HFFc6 (cell line): ENCODE data around the gene RBM20. TPM values are rescaled to one million over a fixed set of nuclear protein-coding genes. Genes with fewer than 3 reads are reported as not detected.
A peak's percentile ranks its signal among the peaks of the same experiment; 100 is the strongest.

ENCODE experiments used
- DNase-seq: peaks from one replicate; pipeline ENCODE4 v3.0.0-alpha.2; 2018
- H3K27ac Mint-ChIP-seq: 2 replicates; pipeline ENCODE4 v1.8.0; 2020; ENCODE audit warnings: mild to moderate bottlenecking, mixed read lengths
- H3K27me3 Mint-ChIP-seq: 2 replicates; pipeline ENCODE4 v1.8.0; 2021; ENCODE audit warnings: mild to moderate bottlenecking, moderate library complexity, mixed read lengths; ENCODE audit not compliant: insufficient read depth
- H3K36me3 Mint-ChIP-seq: 2 replicates; pipeline ENCODE4 v1.8.0; 2021; ENCODE audit warnings: low read depth, mixed read lengths
- H3K4me1 Mint-ChIP-seq: 2 replicates; pipeline ENCODE4 v1.8.0; 2020; ENCODE audit warnings: low read depth, mixed read lengths
- H3K4me3 Mint-ChIP-seq: 2 replicates; pipeline ENCODE4 v1.8.0; 2020; ENCODE audit warnings: mild to moderate bottlenecking, moderate library complexity, mixed read lengths
- H3K9me3 Mint-ChIP-seq: 2 replicates; pipeline ENCODE4 v1.8.0; 2020; ENCODE audit warnings: mild to moderate bottlenecking, mixed read lengths
- total RNA-seq, 6 experiments: library from RNA; stranded (reverse); fragmentation: NEBNext Ultra II Directional; extraction: Animal tissue kit (Norgen Biotek cat#: 25700); gene quantifications; 2 replicates in 1 of 6; 3 replicates in 5 of 6; pipeline ENCODE4 v1.2.3, GENCODE V29; 2021
- TF ChIP-seq, protein P1 (sequence below): fragments of 200-600 bp; sonication (generic); IDR thresholded peaks from 2 replicates; pipeline ENCODE4 v1.5.0; 2021; ENCODE audit warnings: antibody characterized with exemption, mild to moderate bottlenecking

The RBM20 gene
- total RNA-seq, 6 experiments from 2014 or later: not detected

DNA sequence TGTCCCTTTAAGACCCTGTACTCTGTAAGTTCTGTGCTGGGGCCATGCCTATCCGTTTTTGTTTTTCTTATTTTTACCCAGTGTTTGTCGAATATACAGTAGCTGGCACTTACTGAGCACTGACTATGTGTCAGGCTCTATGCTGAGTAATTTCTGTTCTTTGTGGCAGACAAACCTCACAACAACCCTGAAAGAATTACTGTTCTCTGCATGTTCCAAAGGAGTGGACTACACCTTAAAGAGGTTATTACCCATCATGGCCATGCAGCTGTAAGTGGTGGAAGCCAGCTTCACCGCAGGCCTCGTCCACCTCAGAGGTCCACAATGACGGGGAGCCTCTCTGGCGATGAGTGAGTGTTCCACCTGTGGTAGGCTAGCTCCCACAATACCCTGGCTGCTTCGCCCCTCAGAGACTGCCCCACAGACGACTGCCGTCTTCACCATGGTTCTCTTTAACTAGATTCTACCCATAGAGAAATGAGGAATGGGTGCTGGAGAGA lies 30.1 kb upstream of the RBM20 start:
- H3K4me3 Mint-ChIP-seq: no peak overlapping the region
- no peaks in the 10 kb centered on the region for H3K36me3 Mint-ChIP-seq
- H3K9me3 Mint-ChIP-seq: no peaks in the 10 kb centered on the region
- no peak for DNase-seq
- H3K27ac Mint-ChIP-seq: no peak overlapping the region
- TF ChIP-seq, protein P1, sequence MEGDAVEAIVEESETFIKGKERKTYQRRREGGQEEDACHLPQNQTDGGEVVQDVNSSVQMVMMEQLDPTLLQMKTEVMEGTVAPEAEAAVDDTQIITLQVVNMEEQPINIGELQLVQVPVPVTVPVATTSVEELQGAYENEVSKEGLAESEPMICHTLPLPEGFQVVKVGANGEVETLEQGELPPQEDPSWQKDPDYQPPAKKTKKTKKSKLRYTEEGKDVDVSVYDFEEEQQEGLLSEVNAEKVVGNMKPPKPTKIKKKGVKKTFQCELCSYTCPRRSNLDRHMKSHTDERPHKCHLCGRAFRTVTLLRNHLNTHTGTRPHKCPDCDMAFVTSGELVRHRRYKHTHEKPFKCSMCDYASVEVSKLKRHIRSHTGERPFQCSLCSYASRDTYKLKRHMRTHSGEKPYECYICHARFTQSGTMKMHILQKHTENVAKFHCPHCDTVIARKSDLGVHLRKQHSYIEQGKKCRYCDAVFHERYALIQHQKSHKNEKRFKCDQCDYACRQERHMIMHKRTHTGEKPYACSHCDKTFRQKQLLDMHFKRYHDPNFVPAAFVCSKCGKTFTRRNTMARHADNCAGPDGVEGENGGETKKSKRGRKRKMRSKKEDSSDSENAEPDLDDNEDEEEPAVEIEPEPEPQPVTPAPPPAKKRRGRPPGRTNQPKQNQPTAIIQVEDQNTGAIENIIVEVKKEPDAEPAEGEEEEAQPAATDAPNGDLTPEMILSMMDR: no peak
- H3K27me3 Mint-ChIP-seq: peaks cover 10% of the 10 kb centered on the region
- H3K4me1 Mint-ChIP-seq: peaks cover 15% of the 10 kb centered on the region

GRCh38 chr10:110615057-110615747 lies 28.9 kb upstream of the RBM20 start:
- Mint-ChIP-seq H3K4me3 (no peak overlapping the region), H3K36me3 (no peaks in the 10 kb centered on the region), H3K9me3 (no peaks in the 10 kb centered on the region), H3K4me1 (peaks cover 15% of the 10 kb centered on the region), H3K27me3 (peaks cover 10% of the 10 kb centered on the region), H3K27ac (no peak overlapping the region; the same call in 1 of the 2 replicates)
- peak; percentile 43 for DNase-seq
- TF ChIP-seq, protein P1: no peak

GRCh38 chr10:110616493-110617033 lies 27.6 kb upstream of the RBM20 start:
- H3K27me3 Mint-ChIP-seq: peaks cover 10% of the 10 kb centered on the region
- TF ChIP-seq, protein P1: no peak
- H3K27ac Mint-ChIP-seq: no peak overlapping the region
- H3K4me3 Mint-ChIP-seq: no peak overlapping the region
- peaks cover 15% of the 10 kb centered on the region for H3K4me1 Mint-ChIP-seq
- H3K36me3 Mint-ChIP-seq: no peaks in the 10 kb centered on the region
- no peak for DNase-seq
- H3K9me3 Mint-ChIP-seq: no peaks in the 10 kb centered on the region

DNA sequence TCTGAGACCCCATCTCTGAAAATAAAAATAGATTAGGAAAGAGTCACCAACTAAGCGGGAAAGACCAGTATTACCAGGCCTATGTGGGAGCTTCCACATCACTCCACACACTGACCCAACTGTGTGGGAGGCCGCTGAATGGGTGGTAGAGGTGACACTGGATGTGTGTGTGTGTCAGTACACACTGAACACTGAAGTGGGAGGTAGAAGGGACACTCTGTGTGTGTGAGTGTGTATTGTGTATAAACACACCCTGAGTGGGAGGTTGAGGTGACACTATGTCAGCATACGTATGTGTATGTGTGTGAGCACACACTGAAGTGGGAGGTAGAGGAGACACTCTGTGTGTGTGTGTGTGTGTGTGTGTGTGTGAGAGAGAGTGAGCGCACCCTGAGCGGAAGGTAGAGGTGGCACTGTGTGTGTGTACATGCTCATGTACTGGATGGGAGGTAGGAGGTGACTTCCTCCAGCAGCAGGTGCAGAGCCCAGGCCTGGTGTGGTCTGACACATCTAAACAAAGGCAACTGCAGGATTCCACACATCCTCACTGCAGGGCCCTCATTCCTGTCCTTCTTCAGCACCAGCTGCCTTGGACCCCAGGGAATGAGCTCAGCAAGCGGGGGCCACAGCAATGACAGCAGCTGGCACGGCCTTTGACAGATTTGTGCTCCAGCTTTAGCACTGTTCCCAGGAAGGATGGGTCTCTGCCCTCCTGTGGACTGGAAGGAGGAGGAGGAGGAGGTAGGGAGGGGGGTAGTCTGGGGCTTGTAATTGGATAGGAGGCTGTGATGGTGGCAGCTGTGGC lies 26.5 kb upstream of the RBM20 start:
- DNase-seq: no peak
- TF ChIP-seq, protein P1: no peak
- H3K27me3 Mint-ChIP-seq: peaks cover 5% of the 10 kb centered on the region
- no peak overlapping the region for H3K27ac Mint-ChIP-seq
- H3K9me3 Mint-ChIP-seq: no peaks in the 10 kb centered on the region
- H3K4me1 Mint-ChIP-seq: peaks cover 15% of the 10 kb centered on the region
- no peaks in the 10 kb centered on the region for H3K36me3 Mint-ChIP-seq
- H3K4me3 Mint-ChIP-seq: no peak overlapping the region

DNA sequence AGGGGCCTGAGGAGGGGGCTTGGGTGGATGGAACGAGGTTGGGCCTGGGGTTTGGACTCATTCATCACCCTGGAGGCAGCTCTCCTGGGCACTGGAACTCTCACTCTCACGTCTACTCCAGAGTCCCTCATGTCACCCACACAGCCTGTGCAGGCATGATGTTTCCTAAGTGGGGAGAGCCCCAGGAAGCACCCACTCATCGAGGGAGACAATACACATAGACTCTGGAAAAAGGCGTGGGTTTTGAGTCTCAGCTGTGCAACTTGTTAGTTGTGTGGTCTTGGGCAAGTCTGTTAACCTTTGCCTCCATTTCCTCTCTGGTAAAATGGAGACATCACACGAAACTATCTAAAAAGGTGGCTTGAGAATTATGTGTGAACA lies 25.9 kb upstream of the RBM20 start:
- Mint-ChIP-seq H3K4me1 (peaks cover 15% of the 10 kb centered on the region), H3K36me3 (no peaks in the 10 kb centered on the region), H3K27ac (no peak overlapping the region), H3K9me3 (no peaks in the 10 kb centered on the region), H3K27me3 (peaks cover 5% of the 10 kb centered on the region), H3K4me3 (no peak overlapping the region)
- no peak for DNase-seq
- TF ChIP-seq, protein P1: no peak
